ENCODE measurements around the gene JMJD4.

Gene JMJD4

GRCh38 chr1:227746676-227747075 is 11.6 kb upstream of the JMJD4 start:
- Histone ChIP-seq H3K79me2 (ENCODE audit: insufficient read depth, low read length) (peaks cover 74% of the 10 kb centered on the region), H3K9ac (ENCODE audit: low read depth, low read length) (no peak overlapping the region), H4K20me1 (ENCODE audit: insufficient read depth, low read length) (peaks cover 74% of the 10 kb centered on the region), H3K36me3 (ENCODE audit: insufficient read depth, low read length) (peaks cover 46% of the 10 kb centered on the region), H3K4me1 (ENCODE audit: insufficient read depth, low read length) (no peaks in the 10 kb centered on the region), H3K9me3 (ENCODE audit: insufficient read depth, low read length, severe bottlenecking) (no peaks in the 10 kb centered on the region), H3K27ac (ENCODE audit: low read length) (no peak overlapping the region), H2AFZ (ENCODE audit: low read depth, low read length) (no peak overlapping the region), H3K4me3 (ENCODE audit: low read depth in 1 of 2, low read length in 2 of 2) (no peak overlapping the region), H3K4me2 (ENCODE audit: insufficient read depth, low read length) (no peak overlapping the region), H3K27me3 (ENCODE audit: insufficient read depth, low read length, poor library complexity) (no peaks in the 10 kb centered on the region)
- no peak for DNase-seq
- TF ChIP-seq EZH2 (IDR thresholded peaks at IDR 0.05; ENCODE audit: borderline replicate concordance, low read depth, low read length, severe bottlenecking) (no peak), CTCF (IDR thresholded peaks at IDR 0.05; ENCODE audit: borderline replicate concordance, extremely low read depth, low read length, poor library complexity, severe bottlenecking) (no peak)
- no peak for ATAC-seq (ENCODE audit: insufficient read depth, low read depth)

- H3K4me2 ChIP-seq (ENCODE audit: insufficient read depth, low read length): no peak overlapping the region
- H2AFZ ChIP-seq (ENCODE audit: low read depth, low read length): no peak overlapping the region
- TF ChIP-seq EZH2 (IDR thresholded peaks at IDR 0.05; ENCODE audit: borderline replicate concordance, low read depth, low read length, severe bottlenecking) (no peak), CTCF (IDR thresholded peaks at IDR 0.05; ENCODE audit: borderline replicate concordance, extremely low read depth, low read length, poor library complexity, severe bottlenecking) (no peak)
- H4K20me1 ChIP-seq (ENCODE audit: insufficient read depth, low read length): peaks cover 77% of the 10 kb centered on the region
- no peaks in the 10 kb centered on the region for H3K9me3 ChIP-seq (ENCODE audit: insufficient read depth, low read length, severe bottlenecking)
- H3K79me2 ChIP-seq (ENCODE audit: insufficient read depth, low read length): peaks cover 82% of the 10 kb centered on the region
- no peak overlapping the region for H3K4me3 ChIP-seq (ENCODE audit: low read depth in 1 of 2, low read length in 2 of 2)
- no peak overlapping the region for H3K27ac ChIP-seq (ENCODE audit: low read length)
- H3K36me3 ChIP-seq (ENCODE audit: insufficient read depth, low read length): peaks cover 38% of the 10 kb centered on the region
- H3K9ac ChIP-seq (ENCODE audit: low read depth, low read length): no peak overlapping the region
- ATAC-seq (ENCODE audit: insufficient read depth, low read depth) (no peak), DNase-seq (no peak)
- H3K4me1 ChIP-seq (ENCODE audit: insufficient read depth, low read length): no peaks in the 10 kb centered on the region
- no peaks in the 10 kb centered on the region for H3K27me3 ChIP-seq (ENCODE audit: insufficient read depth, low read length, poor library complexity)
Measured at GRCh38 chr1:227745568-227746265, 10.6 kb upstream of the JMJD4 start.

- Histone ChIP-seq H3K4me1 (ENCODE audit: insufficient read depth, low read length) (no peaks in the 10 kb centered on the region; the same call in 1 of the 2 replicates), H3K4me2 (ENCODE audit: insufficient read depth, low read length) (no peak overlapping the region), H3K79me2 (ENCODE audit: insufficient read depth, low read length) (peaks cover 82% of the 10 kb centered on the region), H3K9me3 (ENCODE audit: insufficient read depth, low read length, severe bottlenecking) (no peaks in the 10 kb centered on the region), H2AFZ (ENCODE audit: low read depth, low read length) (no peak overlapping the region), H3K27ac (ENCODE audit: low read length) (no peak overlapping the region), H3K9ac (ENCODE audit: low read depth, low read length) (no peak overlapping the region), H3K27me3 (ENCODE audit: insufficient read depth, low read length, poor library complexity) (no peaks in the 10 kb centered on the region), H4K20me1 (ENCODE audit: insufficient read depth, low read length) (peaks cover 79% of the 10 kb centered on the region), H3K36me3 (ENCODE audit: insufficient read depth, low read length) (peaks cover 34% of the 10 kb centered on the region), H3K4me3 (ENCODE audit: low read depth in 1 of 2, low read length in 2 of 2) (no peak overlapping the region)
- TF ChIP-seq CTCF (IDR thresholded peaks at IDR 0.05; ENCODE audit: borderline replicate concordance, extremely low read depth, low read length, poor library complexity, severe bottlenecking) (no peak), EZH2 (IDR thresholded peaks at IDR 0.05; ENCODE audit: borderline replicate concordance, low read depth, low read length, severe bottlenecking) (no peak)
- ATAC-seq (ENCODE audit: insufficient read depth, low read depth): no peak
- DNase-seq: no peak
Measured at GRCh38 chr1:227744668-227745067, 9.6 kb upstream of the JMJD4 start.

Data from DND-41 (cell line).